ENCODE measurements around the gene CDK17.

CDK17 gene

DNA sequence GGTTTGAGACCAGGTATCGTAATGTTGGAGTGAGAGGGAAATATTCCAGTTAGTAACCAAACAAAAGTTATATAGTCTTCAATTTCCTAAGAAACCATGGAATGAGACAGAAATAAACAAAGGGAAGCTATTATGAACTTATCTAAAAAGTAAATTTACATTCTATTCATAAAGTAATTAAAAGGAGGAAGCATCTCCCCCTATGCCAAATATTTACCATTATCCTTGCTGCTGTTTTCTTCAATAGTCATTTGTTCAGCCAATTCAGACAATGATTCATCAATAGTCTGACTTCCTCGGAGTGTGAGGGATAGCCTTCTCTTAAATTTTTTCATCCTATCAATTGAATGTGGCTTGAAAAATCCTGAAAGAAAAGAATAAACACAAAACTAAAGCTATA, 65.7 kb downstream of the CDK17 start:
- DNase-seq (ENCODE audit: low read depth), result no peak
- no peak overlapping the region for H3K4me3 ChIP-seq (ENCODE audit: control insufficient read depth, low read depth, low read length)
- TF ChIP-seq, protein P1, sequence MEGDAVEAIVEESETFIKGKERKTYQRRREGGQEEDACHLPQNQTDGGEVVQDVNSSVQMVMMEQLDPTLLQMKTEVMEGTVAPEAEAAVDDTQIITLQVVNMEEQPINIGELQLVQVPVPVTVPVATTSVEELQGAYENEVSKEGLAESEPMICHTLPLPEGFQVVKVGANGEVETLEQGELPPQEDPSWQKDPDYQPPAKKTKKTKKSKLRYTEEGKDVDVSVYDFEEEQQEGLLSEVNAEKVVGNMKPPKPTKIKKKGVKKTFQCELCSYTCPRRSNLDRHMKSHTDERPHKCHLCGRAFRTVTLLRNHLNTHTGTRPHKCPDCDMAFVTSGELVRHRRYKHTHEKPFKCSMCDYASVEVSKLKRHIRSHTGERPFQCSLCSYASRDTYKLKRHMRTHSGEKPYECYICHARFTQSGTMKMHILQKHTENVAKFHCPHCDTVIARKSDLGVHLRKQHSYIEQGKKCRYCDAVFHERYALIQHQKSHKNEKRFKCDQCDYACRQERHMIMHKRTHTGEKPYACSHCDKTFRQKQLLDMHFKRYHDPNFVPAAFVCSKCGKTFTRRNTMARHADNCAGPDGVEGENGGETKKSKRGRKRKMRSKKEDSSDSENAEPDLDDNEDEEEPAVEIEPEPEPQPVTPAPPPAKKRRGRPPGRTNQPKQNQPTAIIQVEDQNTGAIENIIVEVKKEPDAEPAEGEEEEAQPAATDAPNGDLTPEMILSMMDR (conservative IDR thresholded peaks at IDR 0.05; ENCODE audit: control insufficient read depth, insufficient read depth, low read depth, low read length), result no peak

DNA sequence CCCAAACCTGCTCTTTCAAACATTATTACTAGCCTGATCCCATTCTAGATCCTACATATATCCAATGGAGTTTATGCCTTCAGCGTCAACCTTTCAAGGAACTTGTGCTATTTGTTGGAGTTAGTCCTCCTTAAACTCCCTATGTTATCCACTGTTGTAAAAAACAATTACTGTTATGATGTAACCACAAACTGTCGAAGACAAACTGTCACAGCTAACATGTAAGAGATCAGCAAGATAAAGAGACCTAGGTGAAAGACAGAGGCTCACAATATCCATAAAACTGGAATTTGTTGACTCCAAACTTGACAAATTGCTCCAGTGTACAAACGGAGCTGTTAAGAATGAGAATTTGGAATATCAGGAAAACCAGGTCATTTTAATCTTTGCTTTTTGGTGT, 70.7 kb downstream of the CDK17 start:
- DNase-seq (ENCODE audit: low read depth), result no peak
- no peak overlapping the region for H3K4me3 ChIP-seq (ENCODE audit: control insufficient read depth, low read depth, low read length)
- TF ChIP-seq, protein P1 (conservative IDR thresholded peaks at IDR 0.05; ENCODE audit: control insufficient read depth, insufficient read depth, low read depth, low read length), result no peak

DNA sequence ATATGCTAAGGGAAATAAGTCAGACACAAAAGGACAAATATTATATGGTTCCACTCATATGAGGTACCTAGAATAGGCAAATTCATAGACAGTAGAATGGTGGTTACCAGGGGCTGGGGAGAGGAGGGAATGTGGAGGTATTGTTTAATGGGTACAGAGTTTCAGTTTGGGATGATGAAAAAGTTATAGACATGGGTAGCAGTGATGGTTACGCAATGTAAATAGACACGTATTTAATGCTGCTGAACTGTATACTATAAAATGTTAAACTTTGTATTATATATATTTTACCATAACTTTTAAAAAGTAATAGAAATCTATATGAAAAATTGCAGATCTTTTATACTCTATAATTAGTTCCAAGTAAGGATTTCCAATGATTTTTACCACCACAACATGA, 71.2 kb downstream of the CDK17 start:
- TF ChIP-seq, protein P1 (conservative IDR thresholded peaks at IDR 0.05; ENCODE audit: control insufficient read depth, insufficient read depth, low read depth, low read length), result no peak
- no peak for DNase-seq (ENCODE audit: low read depth)
- H3K4me3 ChIP-seq (ENCODE audit: control insufficient read depth, low read depth, low read length), result no peak overlapping the region

DNA sequence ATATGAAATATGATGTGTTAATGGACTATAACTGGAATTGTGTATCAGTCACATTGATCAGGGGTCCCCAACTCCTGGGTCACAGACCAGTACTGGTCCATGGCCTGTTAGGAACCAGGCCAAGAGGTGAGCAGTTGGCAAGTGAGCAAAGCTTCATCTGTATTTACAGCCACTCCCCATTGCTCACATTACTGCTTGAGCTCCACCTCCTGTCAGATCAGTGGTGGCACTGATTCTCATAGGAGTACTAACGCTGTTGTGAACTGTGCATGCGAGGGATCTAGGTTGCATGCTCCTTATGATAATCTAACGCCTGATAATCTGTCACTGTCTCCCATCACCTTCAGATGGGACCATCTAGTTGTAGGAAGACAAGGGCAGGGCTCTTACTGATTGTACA, 72.3 kb downstream of the CDK17 start:
- no peak for DNase-seq (ENCODE audit: low read depth)
- TF ChIP-seq, protein P1 (conservative IDR thresholded peaks at IDR 0.05; ENCODE audit: control insufficient read depth, insufficient read depth, low read depth, low read length), result no peak
- no peak overlapping the region for H3K4me3 ChIP-seq (ENCODE audit: control insufficient read depth, low read depth, low read length)

DNA sequence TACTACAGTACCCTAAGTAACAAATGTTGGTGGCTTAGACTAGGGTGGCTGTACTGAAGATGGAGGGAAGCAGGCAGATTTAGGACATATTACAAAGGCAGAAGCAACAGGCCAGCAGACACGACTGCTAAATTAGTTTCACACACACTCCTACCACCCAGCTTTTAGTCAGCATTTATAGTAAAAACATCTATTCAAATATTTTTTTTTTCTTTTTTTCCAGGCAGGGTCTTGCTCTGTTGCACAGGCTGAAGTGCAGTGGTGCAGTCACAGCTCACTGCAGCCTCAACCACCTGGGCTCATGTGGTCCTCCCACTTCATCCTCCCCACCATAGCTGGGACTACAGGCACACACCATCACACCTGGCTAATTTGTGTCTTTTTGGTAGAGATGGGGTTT, 72.9 kb downstream of the CDK17 start:
- H3K4me3 ChIP-seq (ENCODE audit: control insufficient read depth, low read depth, low read length), result no peak overlapping the region
- no peak for DNase-seq (ENCODE audit: low read depth)
- TF ChIP-seq, protein P1 (conservative IDR thresholded peaks at IDR 0.05; ENCODE audit: control insufficient read depth, insufficient read depth, low read depth, low read length), result no peak

DNA sequence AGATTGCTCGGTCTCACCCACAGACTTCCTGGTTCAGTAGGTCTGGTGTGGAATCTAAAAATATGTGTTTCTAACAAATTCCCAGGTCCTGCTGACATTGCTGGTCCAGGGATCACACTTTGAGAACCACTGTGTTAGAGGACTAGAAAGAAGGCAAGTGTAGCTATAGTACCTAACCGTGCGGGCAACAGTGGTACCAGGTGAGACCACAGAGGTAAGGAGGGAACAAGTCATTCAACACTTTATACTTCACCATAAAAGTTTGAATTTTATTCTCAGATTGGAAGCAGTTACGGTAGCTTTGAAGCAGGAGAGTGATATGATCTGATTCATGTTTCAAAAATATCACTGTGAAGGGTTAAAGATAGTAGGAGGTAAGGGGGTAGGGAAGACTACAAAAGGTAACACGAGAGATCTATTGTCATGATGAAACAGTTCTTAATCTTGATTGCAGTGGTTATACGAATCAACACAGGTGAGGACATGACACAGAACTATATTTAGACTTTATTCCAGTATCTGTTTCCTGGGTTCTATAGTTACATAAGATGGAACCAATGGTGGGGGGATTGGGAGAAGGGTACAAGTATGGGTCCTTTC, 73.5 kb downstream of the CDK17 start:
- H3K4me3 ChIP-seq (ENCODE audit: control insufficient read depth, low read depth, low read length), result no peak overlapping the region
- TF ChIP-seq, protein P1 (conservative IDR thresholded peaks at IDR 0.05; ENCODE audit: control insufficient read depth, insufficient read depth, low read depth, low read length), result no peak
- no peak for DNase-seq (ENCODE audit: low read depth)

DNA sequence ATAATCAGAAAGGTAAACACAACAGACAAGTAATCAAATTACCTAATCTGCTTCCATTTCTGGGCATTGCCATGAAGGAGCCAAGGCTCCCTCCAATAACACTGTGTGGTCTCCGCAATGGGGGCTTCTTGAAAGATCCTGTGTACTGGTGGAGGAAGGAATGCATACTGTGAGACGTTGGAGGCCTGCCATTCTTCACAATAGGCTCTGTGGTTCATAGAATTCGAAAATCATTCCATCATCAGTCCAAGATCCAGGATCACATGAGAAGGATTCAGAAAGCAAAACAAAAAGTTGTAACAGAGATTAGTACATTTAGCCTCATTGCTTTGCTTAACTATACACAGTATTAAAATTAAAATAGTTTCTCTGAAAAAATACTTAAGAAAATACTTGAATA, 76.3 kb downstream of the CDK17 start:
- H3K4me3 ChIP-seq (ENCODE audit: control insufficient read depth, low read depth, low read length), result no peak overlapping the region

More for the DNA sequence above, 76.3 kb downstream of the CDK17 start:
- DNase-seq (ENCODE audit: low read depth), result no peak
- TF ChIP-seq, protein P1 (conservative IDR thresholded peaks at IDR 0.05; ENCODE audit: control insufficient read depth, insufficient read depth, low read depth, low read length), result no peak
